Nephron progenitor cell (in vitro differentiated cells): ENCODE results near the gene TMEM267.
"Not testable (repeated sequence)": the region's sequence is repeated elsewhere in the genome, so short reads cannot be mapped to it uniquely, and the experiment has no call there.

Experiments
- DNase-seq: peaks from one replicate; pipeline ENCODE4 v3.0.0; 2021
- H3K27ac Mint-ChIP-seq: 2 replicates; pipeline ENCODE4 v1.8.0; 2021; ENCODE audit warnings: mild to moderate bottlenecking, moderate library complexity, mixed read lengths
- H3K27me3 Mint-ChIP-seq: 2 replicates; pipeline ENCODE4 v1.8.0; 2021; ENCODE audit warnings: mild to moderate bottlenecking, low read depth, mixed read lengths; ENCODE audit not compliant: poor library complexity
- H3K36me3 Mint-ChIP-seq: 2 replicates; pipeline ENCODE4 v1.8.0; 2021; ENCODE audit warnings: low read depth, mixed read lengths
- H3K4me1 Mint-ChIP-seq: 2 replicates; pipeline ENCODE4 v1.8.0; 2021; ENCODE audit warnings: mixed read lengths
- H3K4me3 Mint-ChIP-seq: 2 replicates; pipeline ENCODE4 v1.8.0; 2021; ENCODE audit warnings: mild to moderate bottlenecking, moderate library complexity, mixed read lengths
- H3K9me3 Mint-ChIP-seq: 2 replicates; pipeline ENCODE4 v1.8.0; 2021; ENCODE audit warnings: mild to moderate bottlenecking, moderate library complexity, mixed read lengths
- CTCF ChIP-seq: fragments of 200-600 bp; sonication (generic); IDR thresholded peaks from 2 replicates; pipeline ENCODE4 v1.5.0; 2021; ENCODE audit warnings: antibody characterized with exemption

TMEM267 gene

GRCh38 chr5:43514816-43515677 is 31.4 kb upstream of the TMEM267 start, which contains the start of gene C5orf34:
TSS of gene C5orf34 (minus strand) at chr5:43515148. CDS start at chr5:43509339, 5,809 bp downstream.
- Mint-ChIP-seq H3K27me3 (peaks cover 2% of the 10 kb centered on the region), H3K9me3 (peaks cover 29% of the 10 kb centered on the region), H3K4me3 (peak within 1 kb of the TSS; percentile 93), H3K27ac (peak within 1 kb of the TSS; percentile 99), H3K36me3 (peaks cover 31% of the 10 kb centered on the region), H3K4me1 (peaks cover 38% of the 10 kb centered on the region)
- peak; percentile 98 for DNase-seq
- TF ChIP-seq CTCF, result no peak

GRCh38 chr5:43514471-43514815 is 30.8 kb upstream of the TMEM267 start:
- H3K27me3 Mint-ChIP-seq, result peaks cover 2% of the 10 kb centered on the region
- no peak for DNase-seq
- peaks cover 32% of the 10 kb centered on the region for H3K36me3 Mint-ChIP-seq
- H3K27ac Mint-ChIP-seq, result peak overlapping the region; percentile 99
- no peak for TF ChIP-seq CTCF
- peaks cover 36% of the 10 kb centered on the region for H3K4me1 Mint-ChIP-seq
- peak overlapping the region; percentile 93 for H3K4me3 Mint-ChIP-seq
- peaks cover 30% of the 10 kb centered on the region for H3K9me3 Mint-ChIP-seq

- Mint-ChIP-seq H3K9me3 (peaks cover 30% of the 10 kb centered on the region), H3K27ac (peak overlapping the region; percentile 99), H3K27me3 (peaks cover 2% of the 10 kb centered on the region), H3K4me1 (peaks cover 33% of the 10 kb centered on the region), H3K4me3 (peak overlapping the region; percentile 93), H3K36me3 (peaks cover 36% of the 10 kb centered on the region)
- no peak for DNase-seq
- TF ChIP-seq CTCF, result no peak
These were observed 30.4 kb upstream of the TMEM267 start for GRCh38 chr5:43514025-43514424.

- not testable (repeated sequence) for H3K27ac Mint-ChIP-seq, H3K4me3 Mint-ChIP-seq, DNase-seq, H3K27me3 Mint-ChIP-seq
- Mint-ChIP-seq H3K9me3 (peaks cover 30% of the 10 kb centered on the region), H3K4me1 (peaks cover 28% of the 10 kb centered on the region), H3K36me3 (peaks cover 52% of the 10 kb centered on the region)
These were observed 27.4 kb upstream of the TMEM267 start for GRCh38 chr5:43511062-43511461.

GRCh38 chr5:43498581-43498980 is 14.9 kb upstream of the TMEM267 start:
- Mint-ChIP-seq H3K27me3 (no peaks in the 10 kb centered on the region), H3K36me3 (peaks cover 13% of the 10 kb centered on the region), H3K27ac (no peak overlapping the region), H3K4me3 (no peak overlapping the region), H3K9me3 (no peaks in the 10 kb centered on the region), H3K4me1 (no peaks in the 10 kb centered on the region)
- no peak for DNase-seq
- no peak for TF ChIP-seq CTCF

- no peaks in the 10 kb centered on the region for H3K27me3 Mint-ChIP-seq
- H3K9me3 Mint-ChIP-seq, result no peaks in the 10 kb centered on the region
- no peak for DNase-seq
- no peaks in the 10 kb centered on the region for H3K4me1 Mint-ChIP-seq
- H3K4me3 Mint-ChIP-seq, result no peak overlapping the region
- peaks cover 13% of the 10 kb centered on the region for H3K36me3 Mint-ChIP-seq
- no peak for TF ChIP-seq CTCF
- H3K27ac Mint-ChIP-seq, result no peak overlapping the region
These were observed 13.8 kb upstream of the TMEM267 start for GRCh38 chr5:43497311-43498104.
